Measurements from ENCODE around the gene BMAL1. TPM values are rescaled to one million over a fixed set of nuclear protein-coding genes. Genes with fewer than 3 reads are reported as not detected.

BMAL1 gene
- total RNA-seq, 1 donor from 2014 or later, result 26.5 TPM

- Histone ChIP-seq H3K27me3 (no peaks in the 10 kb centered on the region), H3F3A (ENCODE audit: low read depth) (no peaks in the 10 kb centered on the region), H3K4me2 (no peak overlapping the region), H2AFZ (replicated peaks) (no peak overlapping the region), H3K9me3 (ENCODE audit: low read depth) (no peaks in the 10 kb centered on the region), H3K4me1 (peaks cover 4% of the 10 kb centered on the region), H3K79me2 (ENCODE audit: low read depth) (no peaks in the 10 kb centered on the region), H3K27ac (no peak overlapping the region), H3K36me3 (no peaks in the 10 kb centered on the region), H3K4me3 (no peak overlapping the region), H4K20me1 (ENCODE audit: low read depth) (no peaks in the 10 kb centered on the region), H3K9ac (no peak overlapping the region)
- Mint-ChIP-seq H3K36me3 (no peaks in the 10 kb centered on the region), H3K27ac (no peak overlapping the region), H3K4me1 (peaks cover 12% of the 10 kb centered on the region), H3K4me3 (no peak overlapping the region), H3K9me3 (no peaks in the 10 kb centered on the region), H3K27me3 (ENCODE audit: insufficient read depth, low read depth) (no peaks in the 10 kb centered on the region)
- no peak for DNase-seq (ENCODE audit: low spot score)
- TF ChIP-seq EZH2 (IDR thresholded peaks at IDR 0.05) (no peak), EZH2phosphoT487 (IDR thresholded peaks at IDR 0.05) (no peak), CTCF (IDR thresholded peaks at IDR 0.05) (no peak)
These were observed 43.1 kb downstream of the BMAL1 start for GRCh38 chr11:13320688-13321087.

- no peak for DNase-seq (ENCODE audit: low spot score)
- Mint-ChIP-seq H3K4me1 (peaks cover 12% of the 10 kb centered on the region), H3K27ac (peak overlapping the region; percentile 20), H3K4me3 (no peak overlapping the region), H3K9me3 (no peaks in the 10 kb centered on the region), H3K36me3 (no peaks in the 10 kb centered on the region), H3K27me3 (ENCODE audit: insufficient read depth, low read depth) (peaks cover 2% of the 10 kb centered on the region)
- no peak for TF ChIP-seq EZH2phosphoT487 (IDR thresholded peaks at IDR 0.05)
- TF ChIP-seq EZH2 (IDR thresholded peaks at IDR 0.05), result no peak
- no peak for TF ChIP-seq CTCF (IDR thresholded peaks at IDR 0.05)
- H3K9me3 ChIP-seq (ENCODE audit: low read depth), result no peaks in the 10 kb centered on the region
- no peaks in the 10 kb centered on the region for H3K36me3 ChIP-seq
- no peak overlapping the region for H3K4me2 ChIP-seq
- no peaks in the 10 kb centered on the region for H3K27me3 ChIP-seq
- no peak overlapping the region for H3K27ac ChIP-seq
- H3K9ac ChIP-seq, result no peak overlapping the region
- H3F3A ChIP-seq (ENCODE audit: low read depth), result no peaks in the 10 kb centered on the region
- no peak overlapping the region for H2AFZ ChIP-seq (replicated peaks)
- H3K79me2 ChIP-seq (ENCODE audit: low read depth), result no peaks in the 10 kb centered on the region
- H3K4me1 ChIP-seq, result no peaks in the 10 kb centered on the region
- no peaks in the 10 kb centered on the region for H4K20me1 ChIP-seq (ENCODE audit: low read depth)
- no peak overlapping the region for H3K4me3 ChIP-seq
These were observed 43.8 kb downstream of the BMAL1 start for GRCh38 chr11:13321431-13321830.

DNA sequence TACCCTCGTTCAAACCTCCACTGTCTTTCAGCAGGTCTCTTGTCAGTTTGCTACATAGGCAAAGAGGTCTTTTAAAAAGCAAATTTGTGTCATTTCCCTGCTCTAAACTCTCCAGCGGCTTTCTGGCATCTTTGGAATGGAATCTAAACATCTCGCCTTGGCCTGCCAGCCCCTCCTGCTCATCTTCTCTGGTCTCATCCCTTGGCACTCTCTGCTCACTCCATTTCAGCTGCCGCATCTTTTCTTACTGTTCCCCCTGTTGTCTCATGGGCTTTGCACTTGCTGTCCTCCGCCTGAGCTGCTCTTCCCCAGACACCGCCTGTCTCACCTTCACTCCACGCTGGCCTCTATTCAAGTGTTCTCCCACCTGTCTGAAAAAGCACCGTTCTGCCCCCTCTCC, 46.6 kb downstream of the BMAL1 start:
- H3F3A ChIP-seq (ENCODE audit: low read depth), result no peaks in the 10 kb centered on the region
- no peaks in the 10 kb centered on the region for H3K9me3 ChIP-seq (ENCODE audit: low read depth)
- no peak overlapping the region for H3K27ac ChIP-seq
- H3K4me3 Mint-ChIP-seq, result no peak overlapping the region
- peaks cover 14% of the 10 kb centered on the region for H3K4me1 ChIP-seq
- peaks cover 30% of the 10 kb centered on the region for H3K4me1 Mint-ChIP-seq
- no peaks in the 10 kb centered on the region for H4K20me1 ChIP-seq (ENCODE audit: low read depth)
- H3K79me2 ChIP-seq (ENCODE audit: low read depth), result no peaks in the 10 kb centered on the region
- H3K4me2 ChIP-seq, result no peak overlapping the region
- no peak for DNase-seq (ENCODE audit: low spot score)
- H2AFZ ChIP-seq (replicated peaks), result no peak overlapping the region
- H3K9ac ChIP-seq, result no peak overlapping the region
- no peak overlapping the region for H3K4me3 ChIP-seq
- H3K36me3 ChIP-seq, result no peaks in the 10 kb centered on the region
- no peaks in the 10 kb centered on the region for H3K27me3 ChIP-seq
- no peak for TF ChIP-seq EZH2 (IDR thresholded peaks at IDR 0.05)
- TF ChIP-seq CTCF (IDR thresholded peaks at IDR 0.05), result no peak
- TF ChIP-seq EZH2phosphoT487 (IDR thresholded peaks at IDR 0.05), result no peak
- H3K36me3 Mint-ChIP-seq, result no peaks in the 10 kb centered on the region
- no peak overlapping the region for H3K27ac Mint-ChIP-seq
- peaks cover 5% of the 10 kb centered on the region for H3K27me3 Mint-ChIP-seq (ENCODE audit: insufficient read depth, low read depth)
- no peaks in the 10 kb centered on the region for H3K9me3 Mint-ChIP-seq

Measured in neural progenitor cell (in vitro differentiated cells).